GM19395 (cell line): Measurements from ENCODE around the gene GARIN6.
"Not testable (repeated sequence)": the region's sequence is repeated elsewhere in the genome, so short reads cannot be mapped to it uniquely, and the experiment has no call there.

Experiments
- ATAC-seq: cut with Tn5 transposase; IDR thresholded peaks from one replicate; pipeline ENCODE4 v1.9.1; 2021; ENCODE audit warnings: mild to moderate bottlenecking, moderate library complexity; ENCODE audit not compliant: unreplicated experiment

The GARIN6 gene

DNA sequence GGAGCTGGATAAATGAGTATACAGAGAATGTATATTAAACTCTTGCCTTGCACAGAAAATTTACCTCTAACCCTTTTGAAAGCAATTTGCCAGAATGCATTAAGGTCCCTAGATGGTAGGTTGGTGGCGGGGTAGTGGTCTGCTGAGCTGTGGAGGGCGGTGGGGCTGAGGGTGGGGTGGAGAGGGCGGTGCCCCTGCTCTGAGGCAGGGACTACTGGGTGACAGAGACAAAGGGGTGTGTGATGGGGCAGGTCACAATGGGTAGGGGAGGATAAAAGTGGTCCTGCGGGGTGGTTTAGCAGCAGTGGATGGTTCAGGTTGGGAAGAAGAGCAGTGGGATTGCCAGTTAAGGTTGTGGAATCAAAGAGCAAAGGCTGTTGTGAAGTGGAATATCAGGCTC, at the start of gene GARIN6:
GARIN6 (plus strand) TSS at position 301 of the 400 bp plus-strand sequence. CDS start 422 bp downstream, outside the sequence.
- ATAC-seq = no peak

DNA sequence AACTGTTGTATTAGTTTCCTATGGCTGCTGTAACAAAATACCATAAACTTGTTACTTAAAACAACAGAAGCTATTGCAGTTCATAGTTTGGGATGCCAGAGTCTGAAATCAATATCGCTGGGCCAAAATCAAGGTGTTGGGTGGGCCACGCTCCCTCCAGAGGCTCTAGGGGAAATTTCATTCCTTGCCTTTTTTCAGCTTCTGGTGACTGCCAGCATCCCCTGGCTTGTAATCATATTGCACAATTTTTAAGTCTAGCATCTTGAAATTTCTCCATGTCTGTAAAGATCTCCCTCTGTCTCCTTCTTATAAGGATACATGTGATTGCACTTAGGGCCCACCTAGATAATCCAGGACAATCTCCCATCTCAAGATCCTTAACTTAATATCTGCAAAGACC, 48.8 kb upstream of the GARIN6 start:
- ATAC-seq = no peak

DNA sequence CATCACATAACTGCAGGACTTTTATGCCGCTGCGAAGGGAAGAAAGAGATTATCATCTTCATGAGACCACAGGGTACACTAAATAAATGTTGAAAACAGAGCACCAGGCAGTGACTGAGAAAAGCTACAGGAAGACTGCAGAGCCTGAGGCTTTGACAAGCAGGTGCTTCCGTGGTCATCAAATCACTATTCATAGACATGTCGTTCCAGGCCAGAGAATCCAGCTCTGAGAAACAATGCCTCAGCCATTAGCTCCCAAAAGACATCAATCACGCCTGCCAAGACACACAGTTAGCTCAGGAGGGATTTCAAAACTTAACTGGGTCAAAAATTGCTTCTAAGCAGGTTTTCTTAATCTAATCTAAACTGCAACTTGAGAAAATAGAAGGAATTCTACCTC, 47.2 kb upstream of the GARIN6 start:
- peak; percentile 87 for ATAC-seq

DNA sequence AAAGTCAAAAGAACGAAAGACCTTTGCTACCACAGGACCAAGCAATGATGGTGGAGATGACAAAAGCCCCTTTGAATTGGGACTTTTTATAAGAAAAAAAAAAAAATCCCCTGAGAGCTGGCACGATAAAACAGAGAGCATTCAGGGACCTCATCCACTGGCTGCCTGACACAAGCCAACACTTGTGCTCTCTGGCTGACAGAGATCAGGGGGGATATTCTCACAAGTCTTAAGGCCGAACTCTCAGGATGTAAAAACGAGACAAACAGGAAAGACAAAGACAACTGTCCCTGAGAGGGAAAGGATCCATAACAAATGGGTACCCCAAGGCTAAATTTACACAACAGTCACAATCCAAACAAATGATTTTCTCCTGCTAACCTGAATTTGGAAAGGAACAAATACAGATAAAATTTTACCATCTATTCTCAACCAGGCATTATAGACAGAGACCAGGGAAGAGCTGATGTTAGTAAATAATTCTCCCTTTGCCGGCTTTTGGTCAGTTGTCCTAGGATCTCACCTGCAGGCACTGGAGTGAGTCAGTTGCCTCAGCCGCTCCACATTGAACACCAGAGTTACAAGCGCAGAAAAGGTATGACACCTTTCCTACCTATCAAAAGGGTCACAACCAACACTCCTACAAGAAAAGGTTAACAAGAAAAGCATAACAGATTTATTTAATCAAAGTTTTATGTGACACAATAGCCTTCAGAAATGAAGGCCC, 37.9 kb upstream of the GARIN6 start:
- no peak for ATAC-seq

DNA sequence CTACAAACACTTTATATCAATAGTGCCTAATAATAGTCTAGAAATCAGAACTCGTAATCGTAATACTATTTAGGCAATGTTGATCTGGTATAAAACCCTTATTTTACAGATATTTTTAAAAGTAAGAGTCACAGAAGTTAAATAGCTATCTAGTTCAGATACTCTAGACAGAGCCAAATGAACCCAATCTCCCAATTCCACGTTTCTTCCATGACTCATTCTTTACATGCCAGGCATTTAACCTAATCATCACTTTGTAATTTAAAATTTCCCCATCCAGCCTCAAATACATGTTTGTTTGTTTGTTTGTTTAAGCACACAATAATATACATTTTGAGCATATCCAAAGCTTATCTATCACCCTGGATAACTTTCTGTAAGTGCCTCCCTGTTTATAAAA, 36.4 kb upstream of the GARIN6 start:
- ATAC-seq = no peak

DNA sequence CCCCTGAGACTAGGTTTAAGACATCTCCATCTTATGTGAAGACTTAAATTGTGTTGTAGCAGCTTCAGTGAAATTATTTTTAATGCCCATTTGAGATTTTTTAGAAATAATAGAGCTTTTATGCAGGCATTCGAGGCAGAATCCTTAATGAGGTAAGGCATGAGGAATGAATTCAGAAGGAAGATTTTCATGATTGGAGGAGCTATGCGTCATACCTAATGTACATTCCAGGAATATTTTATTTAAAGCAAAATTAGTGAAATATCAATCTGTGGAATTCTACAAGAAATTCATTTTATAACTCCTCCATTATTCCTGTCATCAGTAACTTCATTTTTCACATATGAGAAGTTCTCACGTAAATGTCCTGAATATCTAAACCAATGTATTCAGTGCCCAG, 36.0 kb upstream of the GARIN6 start:
- ATAC-seq = no peak

DNA sequence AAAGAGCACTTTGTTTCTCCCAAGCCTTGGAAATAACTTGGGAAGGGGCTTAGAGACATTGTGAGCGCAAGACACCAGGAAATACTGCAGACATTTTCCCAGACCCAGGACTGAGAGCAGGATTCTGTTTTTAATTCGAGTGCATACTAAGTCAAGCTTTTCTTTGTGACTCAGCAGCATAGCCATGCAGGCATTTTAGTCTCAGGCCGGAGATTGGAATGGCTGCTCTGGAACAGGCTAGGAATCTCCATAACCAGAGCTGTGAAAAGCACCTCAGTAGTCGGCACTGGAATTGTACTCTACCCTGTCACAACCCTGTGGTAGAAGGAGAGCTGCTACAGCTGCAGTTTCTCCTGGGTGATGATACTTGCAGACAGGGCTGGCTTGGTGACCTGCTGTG, 28.9 kb upstream of the GARIN6 start:
- ATAC-seq = no peak

DNA sequence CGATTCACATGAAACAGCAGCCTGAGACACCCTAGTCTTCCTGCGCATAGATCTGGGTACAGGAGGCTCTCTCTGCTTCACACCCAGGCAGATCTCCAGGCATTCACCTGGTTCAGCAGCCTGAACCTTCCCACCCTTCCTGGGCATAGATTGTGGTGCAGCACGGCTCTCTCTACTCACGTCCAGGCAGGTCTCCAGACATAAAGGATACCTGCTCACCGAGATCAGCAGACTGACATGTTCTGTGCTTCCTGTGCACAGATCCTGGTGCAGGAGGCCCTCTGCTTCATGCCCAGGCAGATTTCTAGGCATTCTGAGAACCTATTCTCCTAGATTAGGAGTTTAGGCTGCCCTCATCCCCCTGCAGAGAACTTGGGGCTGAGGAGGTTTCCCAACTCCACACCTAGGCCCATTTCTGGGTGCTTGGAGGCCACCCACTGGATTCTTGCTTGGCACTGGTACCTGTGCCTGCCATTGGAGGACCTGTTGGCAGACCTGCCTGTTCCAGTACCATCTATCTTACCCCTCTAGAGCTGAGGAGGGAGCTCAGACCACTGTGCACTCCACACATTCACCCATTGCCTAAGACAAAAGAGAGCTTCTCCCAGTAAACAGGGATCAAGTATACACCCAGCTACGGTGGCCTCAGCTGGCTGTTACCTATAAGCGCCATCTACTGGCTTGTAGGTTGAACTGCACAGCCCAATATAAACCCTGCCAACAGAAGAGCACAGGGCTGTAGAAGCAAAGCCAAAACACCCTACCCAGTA, 28.0 kb upstream of the GARIN6 start:
- peak; percentile 95 for ATAC-seq

DNA sequence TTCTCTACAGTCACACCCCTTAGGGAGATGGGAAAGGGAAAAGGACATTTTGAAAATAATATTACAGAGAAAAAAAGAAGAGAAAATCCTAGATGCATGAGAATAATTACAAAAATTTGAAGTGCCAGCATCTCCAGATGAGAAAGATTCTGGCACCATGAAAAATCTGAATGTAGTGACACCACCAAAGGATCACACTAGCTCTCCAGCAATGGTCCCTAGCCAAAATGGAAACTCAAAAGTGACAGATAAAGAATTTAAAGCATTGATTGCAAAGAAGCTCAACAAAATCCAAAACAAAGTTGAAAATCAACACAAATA, 27.4 kb upstream of the GARIN6 start:
- ATAC-seq = no peak

DNA sequence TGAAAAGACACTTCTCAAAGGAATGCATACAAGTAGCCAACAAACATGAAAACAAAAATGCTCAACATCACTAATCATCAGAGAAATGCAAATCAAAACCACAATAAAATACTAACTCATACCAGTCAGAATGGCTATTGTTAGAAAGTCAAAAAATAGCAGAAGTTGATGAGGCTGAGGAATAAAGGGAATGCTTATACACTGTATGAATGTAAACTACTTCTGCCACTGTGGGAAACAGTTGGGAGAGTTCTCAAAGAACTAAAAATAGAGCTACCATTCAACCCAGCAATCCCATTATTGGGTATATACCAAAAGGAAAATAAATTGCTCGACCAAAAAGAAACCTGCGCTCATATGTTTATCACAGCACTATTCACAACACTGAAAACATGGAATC, 23.0 kb upstream of the GARIN6 start:
- ATAC-seq = not testable (repeated sequence)

DNA sequence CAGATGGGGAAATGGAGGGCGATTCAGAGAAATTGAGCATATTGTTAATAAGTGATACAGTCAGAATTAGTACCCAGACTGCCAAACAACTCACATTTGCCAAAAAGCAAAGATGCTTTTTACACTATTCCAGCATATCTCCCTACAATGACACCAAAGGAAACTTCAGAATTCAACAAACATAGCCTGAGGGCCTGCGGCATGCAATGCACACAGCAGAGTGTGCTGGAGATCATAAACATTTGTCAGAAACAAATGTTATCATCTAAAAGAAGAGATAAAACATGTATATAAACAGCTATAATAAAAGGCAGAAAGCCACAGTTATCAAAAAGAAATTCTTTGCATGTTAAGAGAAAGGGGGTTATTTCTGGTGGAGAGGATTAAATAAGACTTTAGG, 20.1 kb upstream of the GARIN6 start:
- no peak for ATAC-seq

DNA sequence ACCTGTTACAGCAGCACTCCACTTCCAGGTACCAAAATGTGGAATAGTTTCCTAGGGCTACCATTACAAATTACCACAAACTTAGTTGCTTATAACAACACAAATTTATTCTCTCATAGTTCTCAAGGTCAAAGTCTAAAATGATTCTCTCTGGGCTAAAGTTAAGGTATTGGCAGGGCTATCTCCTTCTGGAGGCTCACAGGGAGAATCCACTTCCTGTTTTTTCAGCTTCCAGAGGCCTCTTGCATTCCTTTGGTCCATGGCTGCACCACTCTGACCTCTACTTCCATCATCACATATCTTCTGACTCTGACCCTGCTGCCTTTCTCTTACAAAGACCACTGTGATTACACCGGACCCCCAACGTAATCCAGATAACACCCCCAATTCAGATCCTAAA, 2.9 kb upstream of the GARIN6 start:
- ATAC-seq = no peak

DNA sequence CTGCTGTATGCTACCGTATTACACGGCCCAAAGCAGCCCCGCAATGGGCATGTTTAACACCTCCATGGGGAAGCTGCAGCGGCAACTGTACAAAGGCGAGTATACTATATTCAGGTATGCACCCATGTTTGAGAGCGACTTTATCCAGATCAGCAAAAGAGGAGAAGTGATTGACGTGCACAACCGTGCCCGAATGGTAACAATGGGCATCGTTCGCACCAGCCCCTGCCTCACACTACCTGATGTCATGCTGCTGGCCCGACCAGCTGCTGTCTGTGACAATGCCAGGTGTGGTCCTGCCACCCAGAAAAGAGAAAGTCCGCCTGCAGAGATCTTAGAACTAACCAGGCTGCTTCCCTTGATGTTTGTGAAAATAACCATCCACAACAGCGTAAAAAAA, 630 bp downstream of the GARIN6 start:
- no peak for ATAC-seq

DNA sequence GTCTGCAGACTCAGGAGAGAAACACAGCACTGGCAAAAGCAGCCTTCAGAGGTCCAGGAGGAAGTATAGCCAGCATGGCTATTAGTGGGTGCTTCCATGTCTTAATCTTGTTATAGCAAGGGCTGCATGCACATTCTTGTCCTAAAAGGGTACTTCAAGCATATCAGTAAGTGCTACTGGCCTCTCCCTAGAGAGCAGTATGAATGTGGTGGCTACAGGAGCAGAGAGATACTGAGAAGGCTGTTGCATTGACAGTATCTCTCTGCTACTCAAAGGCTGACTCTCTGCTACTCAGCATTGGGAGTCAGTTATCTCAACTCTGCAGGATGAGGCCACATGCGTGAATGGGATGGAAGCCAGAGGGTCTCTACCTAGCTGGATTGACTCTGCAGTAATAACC, 2.0 kb downstream of the GARIN6 start:
- ATAC-seq = no peak

DNA sequence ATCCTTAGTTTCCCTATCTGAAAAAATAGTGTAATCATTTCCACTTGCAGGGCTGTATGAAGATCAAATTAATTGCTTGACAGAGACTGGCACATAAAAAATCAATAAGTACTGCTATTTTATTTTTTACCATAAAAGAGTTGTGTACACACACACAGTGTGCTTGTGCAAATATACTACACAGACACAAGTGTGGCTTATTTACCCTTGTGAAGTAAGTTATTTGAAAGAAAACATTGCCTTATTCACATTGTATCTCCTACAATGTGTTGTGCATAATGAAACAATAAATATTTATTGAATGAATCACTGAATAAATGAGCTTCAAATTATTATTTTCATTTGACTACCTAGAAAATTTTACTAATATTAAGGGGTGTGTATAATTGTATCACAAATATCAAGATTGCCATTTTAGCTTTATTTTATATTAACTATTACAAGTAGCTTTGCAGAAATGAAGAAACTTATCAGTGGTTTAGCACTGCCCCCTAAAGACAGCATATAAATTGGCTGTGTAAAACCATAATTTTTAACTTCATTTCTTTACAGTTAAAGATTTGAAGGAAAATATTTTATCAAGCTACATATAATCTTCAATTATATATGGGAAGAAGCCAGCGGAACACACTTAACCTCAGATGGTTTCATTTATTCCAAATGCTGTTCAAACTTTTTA, 11.3 kb downstream of the GARIN6 start:
- ATAC-seq = no peak

DNA sequence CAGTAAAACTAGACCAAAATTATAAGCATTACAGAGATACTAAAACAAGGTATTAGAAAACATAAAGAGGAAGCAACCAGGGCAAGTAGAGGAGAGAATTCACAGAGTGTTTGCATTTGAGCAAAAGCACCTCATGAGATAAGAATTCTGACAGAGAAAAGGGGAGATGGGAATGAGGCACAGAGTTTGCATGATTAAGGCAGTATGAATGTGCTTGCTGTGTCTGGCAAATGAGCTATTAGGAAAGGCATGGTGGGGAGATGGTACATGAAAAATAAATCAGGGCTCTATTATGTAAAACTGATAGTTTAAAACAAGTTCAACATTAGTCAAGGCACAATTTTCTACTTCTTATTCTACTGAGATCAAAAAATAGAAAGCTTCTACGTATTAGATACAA, 23.1 kb downstream of the GARIN6 start:
- no peak for ATAC-seq

DNA sequence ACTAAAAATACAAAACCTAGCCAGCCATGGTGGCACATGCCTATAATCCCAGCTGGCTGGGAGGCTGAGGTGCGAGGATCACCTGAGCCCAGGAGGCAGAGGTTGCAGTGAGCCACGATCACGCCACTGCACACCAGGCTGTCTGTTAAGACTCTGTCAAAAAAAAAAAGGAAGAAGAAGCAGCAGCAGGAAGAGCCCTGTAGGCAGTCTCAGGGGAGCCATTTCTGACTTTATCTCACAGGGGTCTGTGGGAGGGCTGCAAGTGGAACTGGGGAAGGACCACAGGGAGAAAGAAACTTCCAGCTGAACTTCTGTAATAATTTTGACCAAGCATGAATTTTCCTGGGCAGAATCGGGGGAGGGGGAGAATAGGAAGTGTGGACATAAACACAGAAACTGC, 32.7 kb downstream of the GARIN6 start:
- ATAC-seq = no peak

DNA sequence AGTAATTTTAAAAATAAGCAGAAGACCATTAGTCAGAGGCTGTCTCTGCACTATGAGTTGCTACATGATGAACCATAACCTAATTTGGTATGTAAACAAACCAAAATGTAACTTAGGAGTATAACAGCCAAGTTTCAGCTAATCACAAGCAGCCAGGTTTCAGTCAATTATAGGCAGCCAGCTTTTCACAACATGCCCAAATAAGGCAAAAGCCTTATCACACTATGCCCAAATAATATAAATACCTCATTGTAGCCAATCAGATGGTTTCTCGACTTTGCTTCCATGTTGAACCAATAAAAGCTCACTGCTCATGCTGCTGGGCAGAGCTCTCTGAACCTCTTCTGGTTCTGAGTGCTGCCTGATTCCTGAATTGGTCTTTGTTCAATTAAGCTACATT, 38.6 kb downstream of the GARIN6 start:
- no peak for ATAC-seq

DNA sequence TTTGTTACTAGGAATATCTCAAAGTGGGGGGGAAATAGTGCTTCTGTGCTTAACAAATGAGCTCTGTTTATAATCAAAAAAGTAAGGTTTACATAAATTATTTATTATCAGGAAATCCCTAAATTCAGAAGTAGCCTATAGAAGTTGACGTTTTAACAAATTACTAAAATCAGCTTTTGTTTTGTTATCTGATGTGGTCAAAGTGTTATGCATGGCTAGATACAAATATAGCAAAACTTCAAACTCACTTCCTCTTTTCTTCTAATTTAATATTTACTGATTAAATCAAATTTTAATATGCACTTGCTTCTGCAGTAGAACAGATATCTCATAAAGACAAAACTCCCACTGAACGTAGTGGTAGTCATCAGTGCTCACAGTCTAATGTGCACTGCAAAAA, 47.5 kb downstream of the GARIN6 start:
- ATAC-seq = no peak
